OCI-LY3 (cell line): ENCODE measurements around the gene TAX1BP1.

ENCODE experiments used
- H2AFZ ChIP-seq: fragments of 200-600, 300-600 bp; shearing (Covaris generic); 2 replicates; pipeline ENCODE4 v1.6.0; 2014; ENCODE audit warnings: antibody characterized with exemption, low read depth, low read length
- H3K27ac ChIP-seq: fragments of 200-600, 300-600 bp; sonication (generic); 2 replicates; pipeline ENCODE4 v1.5.1; 2014; ENCODE audit warnings: mild to moderate bottlenecking, low read length, moderate library complexity, mixed read lengths
- H3K27me3 ChIP-seq: fragments of 200-600, 300-600 bp; sonication (generic); 2 replicates; pipeline ENCODE4 v1.6.1; 2014; ENCODE audit warnings: low read depth, low read length, mixed read lengths
- H3K36me3 ChIP-seq: fragments of 200-600, 300-600 bp; sonication (generic); replicated peaks from 2 replicates; pipeline ENCODE3; 2014; ENCODE audit warnings: low read depth, low read length, mixed read lengths
- H3K4me1 ChIP-seq: fragments of 300-600, 200-600 bp; sonication (generic); 2 replicates; pipeline ENCODE4 v1.6.1; 2014; ENCODE audit warnings: low read length, mixed read lengths
- H3K4me2 ChIP-seq: fragments of 200-600, 300-600 bp; sonication (generic); 2 replicates; pipeline ENCODE4 v1.6.1; 2014; ENCODE audit warnings: low read length, mixed read lengths
- H3K4me3 ChIP-seq: fragments of 300-600, 200-600 bp; sonication (generic); 2 replicates; pipeline ENCODE4 v1.5.1; 2014; ENCODE audit warnings: antibody characterized with exemption, mild to moderate bottlenecking, low read length, moderate library complexity
- H3K79me2 ChIP-seq: fragments of 300-600, 200-600 bp; shearing (Covaris generic); 2 replicates; pipeline ENCODE4 v1.6.1; 2014; ENCODE audit warnings: mild to moderate bottlenecking, low read length, mixed read lengths
- H3K9ac ChIP-seq: fragments of 300-600, 200-600 bp; shearing (Covaris generic); 2 replicates; pipeline ENCODE4 v1.6.0; 2014; ENCODE audit warnings: mild to moderate bottlenecking, low read length, moderate library complexity
- H3K9me3 ChIP-seq: fragments of 200-600, 300-600 bp; shearing (Covaris generic); 2 replicates; pipeline ENCODE4 v1.6.1; 2014; ENCODE audit warnings: low read length, mixed read lengths; ENCODE audit not compliant: insufficient read depth
- H4K20me1 ChIP-seq: fragments of 200-600, 300-600 bp; sonication (generic); 2 replicates; pipeline ENCODE4 v1.6.1; 2016; ENCODE audit warnings: low read length, mixed read lengths; ENCODE audit not compliant: insufficient read depth
- CTCF ChIP-seq: fragments of 200-600, 300-600 bp; sonication (generic); IDR thresholded peaks from 2 replicates; pipeline ENCODE4 v1.5.1; 2014; ENCODE audit warnings: antibody characterized with exemption, low read length, low read depth
- EZH2phosphoT487 ChIP-seq: fragments of 200-600 bp; shearing (Covaris generic); IDR thresholded peaks from 2 replicates; pipeline ENCODE4 v1.6.1; 2018; ENCODE audit warnings: antibody characterized with exemption, mixed run types, low read depth

TAX1BP1 gene

GRCh38 chr7:27750316-27750715 is 10.4 kb downstream of the TAX1BP1 start:
- Histone ChIP-seq H4K20me1 (no peaks in the 10 kb centered on the region; the same call in 1 of the 2 replicates), H3K36me3 (peaks cover 5% of the 10 kb centered on the region), H3K9me3 (no peaks in the 10 kb centered on the region), H3K4me2 (no peak overlapping the region), H2AFZ (no peak overlapping the region), H3K27ac (no peak overlapping the region), H3K27me3 (no peaks in the 10 kb centered on the region), H3K4me1 (0 out of 2 replicates have a peak, but pooled peaks cover 4% of the 10 kb centered on the region), H3K79me2 (peaks cover 8% of the 10 kb centered on the region), H3K4me3 (no peak overlapping the region), H3K9ac (no peak overlapping the region)
- TF ChIP-seq CTCF (no peak), EZH2phosphoT487 (no peak)

GRCh38 chr7:27751888-27752660 is 12.1 kb downstream of the TAX1BP1 start:
- Histone ChIP-seq H3K36me3 (peaks cover 5% of the 10 kb centered on the region), H3K27ac (no peak overlapping the region), H2AFZ (no peak overlapping the region), H3K4me3 (no peak overlapping the region), H4K20me1 (no peaks in the 10 kb centered on the region), H3K79me2 (peaks cover 4% of the 10 kb centered on the region; the same call in 1 of the 2 replicates), H3K9ac (no peak overlapping the region), H3K4me1 (0 out of 2 replicates have a peak, but pooled peaks cover 4% of the 10 kb centered on the region), H3K9me3 (no peaks in the 10 kb centered on the region), H3K4me2 (no peak overlapping the region), H3K27me3 (no peaks in the 10 kb centered on the region)
- TF ChIP-seq EZH2phosphoT487 (no peak), CTCF (no peak)

GRCh38 chr7:27753863-27754262 is 13.9 kb downstream of the TAX1BP1 start:
- Histone ChIP-seq H3K9me3 (no peaks in the 10 kb centered on the region), H3K27ac (no peak overlapping the region), H3K4me2 (no peak overlapping the region), H3K9ac (no peak overlapping the region), H3K36me3 (peaks cover 5% of the 10 kb centered on the region), H4K20me1 (no peaks in the 10 kb centered on the region), H3K4me1 (0 out of 2 replicates have a peak, but pooled peaks cover 4% of the 10 kb centered on the region), H2AFZ (no peak overlapping the region), H3K27me3 (no peaks in the 10 kb centered on the region), H3K79me2 (no peaks in the 10 kb centered on the region), H3K4me3 (no peak overlapping the region)
- TF ChIP-seq EZH2phosphoT487, result no peak
- TF ChIP-seq CTCF, result no peak

- Histone ChIP-seq H3K9me3 (no peaks in the 10 kb centered on the region), H3K79me2 (no peaks in the 10 kb centered on the region), H3K36me3 (no peaks in the 10 kb centered on the region), H3K4me3 (no peak overlapping the region), H3K9ac (no peak overlapping the region), H3K4me2 (no peak overlapping the region), H3K27me3 (no peaks in the 10 kb centered on the region), H3K27ac (no peak overlapping the region), H3K4me1 (0 out of 2 replicates have a peak, but pooled peaks cover 4% of the 10 kb centered on the region), H4K20me1 (no peaks in the 10 kb centered on the region), H2AFZ (no peak overlapping the region)
- no peak for TF ChIP-seq CTCF
Observed at GRCh38 chr7:27756298-27756697, 16.3 kb downstream of the TAX1BP1 start.
